IPS-18c (cell line): ENCODE measurements around the gene SPACA6.

ENCODE experiments used
- H3K4me3 ChIP-seq: 2 replicates; pipeline ENCODE4 v1.7.0; 2013; ENCODE audit warnings: low read depth, mild to moderate bottlenecking, low read length, moderate library complexity; ENCODE audit not compliant: insufficient read depth
- H3K9me3 ChIP-seq: one replicate; pipeline ENCODE4 v1.6.1; 2013; ENCODE audit warnings: mild to moderate bottlenecking, low read length, moderate library complexity; ENCODE audit not compliant: control insufficient read depth, insufficient read depth

SPACA6 gene

DNA sequence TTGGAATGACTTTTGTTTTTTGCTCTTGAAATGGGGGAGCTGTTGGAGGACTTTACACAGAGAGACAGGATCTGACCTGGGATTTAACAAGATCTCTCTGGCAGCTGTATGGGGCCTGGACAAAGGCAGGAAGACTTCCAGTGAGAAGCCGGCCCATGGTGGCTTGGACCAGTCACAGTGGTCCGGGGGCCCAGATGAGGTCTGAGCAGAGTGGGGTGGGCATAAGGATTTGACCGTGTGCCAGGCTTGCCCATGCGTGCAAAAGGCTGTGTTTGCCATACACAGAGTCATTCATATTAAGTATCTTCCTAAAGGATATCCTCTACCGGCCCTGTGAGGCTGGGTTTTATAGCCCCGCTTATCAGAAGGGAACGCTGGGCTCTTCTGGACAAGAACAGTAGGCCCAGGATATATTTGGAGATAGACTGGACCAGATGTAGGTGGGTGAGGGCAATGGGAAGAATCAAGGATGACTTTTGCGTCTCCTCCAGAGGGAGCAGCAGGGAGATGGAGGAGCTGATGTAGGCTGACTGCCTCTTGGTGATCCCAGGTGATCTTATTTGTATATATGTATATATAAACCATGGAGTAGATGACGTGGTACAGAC lies 4.1 kb downstream of the SPACA6 start:
- no peaks in the 10 kb centered on the region for H3K9me3 ChIP-seq
- no peak overlapping the region for H3K4me3 ChIP-seq

- no peak overlapping the region for H3K4me3 ChIP-seq
- no peaks in the 10 kb centered on the region for H3K9me3 ChIP-seq
Observed at GRCh38 chr19:51698296-51698695, 5.2 kb downstream of the SPACA6 start.

- H3K4me3 ChIP-seq: no peak overlapping the region
- H3K9me3 ChIP-seq: no peaks in the 10 kb centered on the region
Observed at GRCh38 chr19:51699170-51699569, 6.0 kb downstream of the SPACA6 start.

GRCh38 chr19:51701468-51702100 lies 8.5 kb downstream of the SPACA6 start:
- no peaks in the 10 kb centered on the region for H3K9me3 ChIP-seq
- peak overlapping the region; percentile 60; the same call in 1 of the 2 replicates for H3K4me3 ChIP-seq

DNA sequence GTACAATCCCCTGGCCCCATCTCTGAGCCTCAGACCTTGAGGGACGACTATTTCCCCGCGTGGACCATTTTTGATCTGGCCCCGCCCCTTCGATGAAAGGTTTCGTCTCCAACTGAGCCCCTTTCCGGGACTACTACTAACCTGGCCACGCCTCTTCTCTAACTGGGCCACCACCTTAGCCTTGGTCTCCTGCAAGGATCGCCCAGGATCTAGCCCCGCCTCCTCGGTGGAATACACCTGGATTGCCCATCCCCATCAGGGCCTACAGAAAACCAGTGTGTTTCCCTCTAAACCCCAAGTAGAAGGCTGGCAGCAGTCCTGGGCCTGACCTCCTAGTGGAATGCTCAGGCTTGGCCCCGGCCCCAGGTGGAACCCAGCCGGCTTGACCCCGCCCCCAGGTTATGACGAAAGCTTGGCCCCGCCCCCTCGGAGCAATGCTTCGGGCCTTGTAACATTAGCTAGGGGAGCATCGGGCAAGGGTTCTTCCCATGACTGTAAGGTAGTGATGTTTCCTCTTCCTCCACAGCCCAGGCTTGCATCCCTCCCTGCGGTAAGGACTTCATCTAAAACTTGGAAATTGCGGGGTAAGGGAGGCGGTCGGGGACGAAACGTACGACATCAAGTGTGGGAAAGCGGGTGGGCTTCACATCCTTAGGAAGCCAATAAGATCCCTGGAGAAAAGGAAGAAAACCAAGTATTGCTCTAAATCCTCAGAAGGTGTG lies 9.1 kb downstream of the SPACA6 start:
- peak overlapping the region; percentile 60 for H3K4me3 ChIP-seq

DNA sequence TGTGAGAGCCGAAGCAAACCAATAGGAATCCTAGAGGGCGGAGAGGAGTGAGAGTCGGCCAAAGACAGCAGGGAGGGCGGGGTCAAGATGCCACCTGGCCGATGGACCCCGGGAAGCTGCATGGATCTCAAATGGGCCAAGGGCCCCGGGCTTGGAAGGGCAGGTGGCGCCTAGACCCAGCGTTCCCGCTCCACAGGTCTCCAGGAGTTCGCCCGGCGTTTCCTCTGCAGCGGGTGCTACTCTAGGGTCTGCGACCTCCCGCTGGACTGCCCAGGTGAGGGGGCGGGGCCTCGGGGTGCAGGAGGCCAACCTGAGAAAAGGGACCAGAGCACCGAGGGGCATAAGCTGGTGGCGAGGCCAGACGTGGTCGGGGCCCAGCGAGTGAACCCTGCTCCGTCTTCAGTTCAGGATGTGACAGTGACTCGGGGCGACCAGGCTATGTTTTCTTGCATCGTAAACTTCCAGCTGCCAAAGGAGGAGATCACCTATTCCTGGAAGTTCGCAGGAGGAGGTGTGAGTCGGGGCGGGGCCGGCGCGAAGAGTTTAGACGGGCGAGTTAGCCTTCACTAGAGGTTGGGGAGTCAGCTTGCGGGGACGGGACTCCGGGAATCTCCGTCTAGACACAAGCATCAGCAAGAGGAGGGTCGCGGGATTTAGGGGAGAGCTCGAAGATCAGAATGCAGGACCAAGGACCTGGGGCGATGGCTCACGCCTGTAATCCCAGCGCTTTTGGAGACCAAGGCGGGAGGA lies 9.9 kb downstream of the SPACA6 start:
- Histone ChIP-seq H3K4me3 (peak overlapping the region; percentile 60), H3K9me3 (no peaks in the 10 kb centered on the region)

More for the DNA sequence above, 9.1 kb downstream of the SPACA6 start:
- H3K9me3 ChIP-seq: no peaks in the 10 kb centered on the region

DNA sequence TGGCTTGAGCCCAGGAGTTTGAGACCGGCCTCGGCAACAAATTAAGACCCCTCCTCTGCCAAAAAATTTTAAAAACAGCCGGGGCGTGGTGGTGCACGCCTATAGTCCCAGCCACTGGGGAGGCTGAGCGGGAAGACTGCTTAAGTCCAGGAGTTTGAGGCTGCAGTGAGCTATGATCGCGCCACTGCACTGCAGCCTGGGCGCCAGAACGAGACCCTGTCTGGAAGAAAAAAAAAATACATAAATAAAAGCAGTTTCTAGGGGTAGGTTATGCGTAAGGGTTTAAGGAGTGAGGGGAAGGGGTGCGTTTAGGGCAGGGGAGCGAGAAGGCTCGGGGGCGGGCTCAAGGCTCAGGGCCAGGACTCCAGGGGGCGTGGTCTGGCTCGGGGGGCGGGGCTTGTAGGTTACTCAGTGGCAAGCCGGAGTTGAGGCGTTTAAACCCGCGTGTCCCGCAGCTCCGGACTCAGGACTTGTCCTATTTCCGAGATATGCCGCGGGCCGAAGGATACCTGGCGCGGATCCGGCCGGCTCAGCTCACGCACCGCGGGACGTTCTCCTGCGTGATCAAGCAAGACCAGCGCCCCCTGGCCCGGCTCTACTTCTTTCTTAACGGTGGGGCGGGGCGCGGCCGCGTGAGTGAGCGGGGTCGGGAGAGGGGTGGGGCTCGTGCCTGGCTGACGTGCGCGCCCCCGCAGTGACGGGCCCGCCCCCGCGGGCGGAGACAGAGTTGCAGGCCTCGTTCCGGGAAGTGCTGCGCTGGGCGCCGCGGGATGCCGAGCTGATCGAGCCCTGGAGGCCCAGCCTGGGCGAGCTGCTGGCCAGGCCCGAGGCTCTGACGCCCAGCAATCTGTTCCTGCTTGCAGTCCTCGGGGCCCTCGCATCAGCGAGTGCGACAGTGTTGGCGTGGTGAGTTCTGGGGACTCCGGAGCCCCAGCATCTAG lies 10.7 kb downstream of the SPACA6 start:
- Histone ChIP-seq H3K9me3 (no peaks in the 10 kb centered on the region), H3K4me3 (peak overlapping the region; percentile 60)

GRCh38 chr19:51704626-51705025 lies 11.5 kb downstream of the SPACA6 start:
- H3K9me3 ChIP-seq: no peaks in the 10 kb centered on the region
- H3K4me3 ChIP-seq: peak overlapping the region; percentile 60

- no peaks in the 10 kb centered on the region for H3K9me3 ChIP-seq
- H3K4me3 ChIP-seq: no peak overlapping the region
Observed at GRCh38 chr19:51706296-51706695, 13.2 kb downstream of the SPACA6 start.

DNA sequence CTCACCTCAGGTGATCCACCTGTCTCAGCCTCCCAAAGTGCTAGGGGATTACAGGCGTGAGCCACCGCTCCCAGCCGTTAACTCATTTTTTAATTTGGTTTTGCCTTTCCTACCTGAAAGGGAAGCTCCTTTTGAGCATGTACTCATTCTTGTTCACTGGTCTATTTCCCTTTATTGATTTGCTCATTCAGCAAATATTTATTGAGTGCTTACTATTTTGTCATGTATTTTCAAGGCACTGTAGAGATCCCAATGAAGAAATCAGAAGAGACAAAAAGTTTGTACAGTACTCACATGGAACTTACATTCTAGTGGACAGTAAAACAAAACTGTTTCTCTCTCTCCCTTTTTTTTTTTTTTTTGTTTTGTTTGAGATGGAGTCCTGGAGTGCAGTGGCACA lies 13.8 kb downstream of the SPACA6 start:
- H3K4me3 ChIP-seq: no peak overlapping the region
- no peaks in the 10 kb centered on the region for H3K9me3 ChIP-seq

DNA sequence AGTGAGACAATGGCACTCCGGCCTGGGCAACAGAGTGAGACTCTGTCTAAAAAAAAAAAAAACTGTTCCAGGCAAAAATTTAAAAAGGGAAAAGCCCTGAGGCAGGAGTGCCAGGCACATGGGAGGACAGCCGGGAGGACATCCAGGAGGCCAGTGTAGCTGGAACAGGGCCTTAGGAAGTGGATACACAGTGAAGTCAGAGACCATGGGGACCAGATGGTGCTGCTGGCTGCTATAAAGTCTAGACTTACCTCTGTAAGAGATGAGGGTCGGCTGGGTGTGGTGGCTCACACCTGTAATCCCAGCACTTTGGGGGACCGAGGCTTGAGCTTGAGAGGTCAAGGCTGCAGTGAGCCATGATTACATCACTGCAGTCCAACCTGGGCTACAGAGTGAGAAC lies 15.7 kb downstream of the SPACA6 start:
- no peak overlapping the region for H3K4me3 ChIP-seq

GRCh38 chr19:51709575-51709974 lies 16.4 kb downstream of the SPACA6 start:
- no peak overlapping the region for H3K4me3 ChIP-seq
- no peaks in the 10 kb centered on the region for H3K9me3 ChIP-seq

More for the DNA sequence above, 15.7 kb downstream of the SPACA6 start:
- no peaks in the 10 kb centered on the region for H3K9me3 ChIP-seq

DNA sequence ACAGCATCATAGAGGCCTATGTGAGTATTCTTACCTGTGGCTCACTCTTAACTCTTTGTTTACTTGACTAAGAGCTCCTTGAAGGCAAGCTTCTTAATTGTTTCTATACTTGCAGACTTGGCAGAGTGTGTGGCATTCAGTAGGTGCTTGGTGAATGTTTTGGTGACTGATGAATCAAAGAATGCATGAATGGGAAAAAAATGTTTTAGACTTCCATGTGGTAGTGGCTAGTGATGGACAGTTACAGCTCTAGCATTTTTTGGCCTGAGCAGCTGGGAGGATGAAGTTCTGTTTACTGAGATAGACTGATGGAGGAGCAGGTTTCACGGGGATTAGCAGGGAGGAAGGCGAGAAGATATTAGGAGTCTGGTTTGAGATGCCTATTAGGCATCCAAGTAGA lies 17.0 kb downstream of the SPACA6 start:
- H3K4me3 ChIP-seq: no peak overlapping the region
- H3K9me3 ChIP-seq: no peaks in the 10 kb centered on the region

DNA sequence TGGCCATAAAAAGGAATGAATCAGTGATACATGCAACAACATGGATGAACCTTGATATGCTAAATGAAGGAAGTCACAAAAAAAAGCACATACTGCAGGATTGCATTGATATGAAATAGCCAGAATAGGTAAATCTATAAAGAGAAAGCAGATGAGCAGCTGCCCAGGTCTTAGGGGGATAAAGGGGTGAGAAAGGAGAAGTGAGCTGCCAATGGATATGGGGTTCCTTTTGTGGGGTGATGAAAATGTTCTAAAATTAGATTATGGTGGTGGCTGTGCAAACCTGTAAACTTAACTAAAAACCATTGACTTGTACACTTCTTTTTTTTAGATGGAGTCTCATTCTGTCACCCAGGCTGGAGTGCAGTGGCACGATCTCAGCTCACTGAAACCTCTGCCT lies 18.6 kb downstream of the SPACA6 start:
- no peak overlapping the region for H3K4me3 ChIP-seq
- no peaks in the 10 kb centered on the region for H3K9me3 ChIP-seq

- Histone ChIP-seq H3K9me3 (no peaks in the 10 kb centered on the region), H3K4me3 (no peak overlapping the region)
Observed at GRCh38 chr19:51712461-51713081, 19.4 kb downstream of the SPACA6 start.
